Measurements from ENCODE around the gene PKD1L1.

GRCh38 chr7:47949703-47950102, 1.4 kb upstream of the PKD1L1 start:
- TF ChIP-seq POLR2AphosphoS5 (IDR thresholded peaks at IDR 0.05): no peak
- TF ChIP-seq CTCF (IDR thresholded peaks at IDR 0.05): no peak

Data from prostate gland (tissue), 2 donors.